SK-N-SH treated with all-trans-retinoic acid at 6 μM for 48 hours (cell line): ENCODE results near the gene CCDC88C.

ENCODE experiments used
- ISL1 ChIP-seq: fragments of 250-450 bp; sonication (Bioruptor Pico); IDR thresholded peaks from 2 replicates; pipeline ENCODE4 v2.1.2; 2022; ENCODE audit warnings: mild to moderate bottlenecking, moderate library complexity
- ZNF565 ChIP-seq: fragments of 450-650 bp; formaldehyde crosslinking; conservative IDR thresholded peaks from 2 replicates; pipeline ENCODE4 v1.5.0; 2020; ENCODE audit warnings: low read depth, mild to moderate bottlenecking, moderate library complexity
- ZNF8 ChIP-seq: fragments of 450-650 bp; formaldehyde crosslinking; IDR thresholded peaks from 2 replicates; pipeline ENCODE4 v1.5.0; 2020; ENCODE audit warnings: mild to moderate bottlenecking, moderate library complexity
- TF ChIP-seq, protein P1 (sequence below): fragments of 250-450 bp; sonication (Bioruptor Pico); IDR thresholded peaks from 2 replicates; pipeline ENCODE4 v1.8.0; 2020; ENCODE audit warnings: mild to moderate bottlenecking, moderate library complexity, borderline replicate concordance
- TF ChIP-seq, protein P2 (sequence below): fragments of 250-450 bp; sonication (Bioruptor Pico); IDR thresholded peaks from 2 replicates; pipeline ENCODE4 v1.5.1; 2020; ENCODE audit warnings: low read depth, mild to moderate bottlenecking, moderate library complexity

GRCh38 chr14:91348845-91349465, 68.7 kb downstream of the CCDC88C start:
- TF ChIP-seq ZNF8 (CRISPR knock-in tag) (no peak), ZNF565 (CRISPR knock-in tag) (no peak), ISL1 (CRISPR knock-in tag) (no peak)
- TF ChIP-seq, protein P1, sequence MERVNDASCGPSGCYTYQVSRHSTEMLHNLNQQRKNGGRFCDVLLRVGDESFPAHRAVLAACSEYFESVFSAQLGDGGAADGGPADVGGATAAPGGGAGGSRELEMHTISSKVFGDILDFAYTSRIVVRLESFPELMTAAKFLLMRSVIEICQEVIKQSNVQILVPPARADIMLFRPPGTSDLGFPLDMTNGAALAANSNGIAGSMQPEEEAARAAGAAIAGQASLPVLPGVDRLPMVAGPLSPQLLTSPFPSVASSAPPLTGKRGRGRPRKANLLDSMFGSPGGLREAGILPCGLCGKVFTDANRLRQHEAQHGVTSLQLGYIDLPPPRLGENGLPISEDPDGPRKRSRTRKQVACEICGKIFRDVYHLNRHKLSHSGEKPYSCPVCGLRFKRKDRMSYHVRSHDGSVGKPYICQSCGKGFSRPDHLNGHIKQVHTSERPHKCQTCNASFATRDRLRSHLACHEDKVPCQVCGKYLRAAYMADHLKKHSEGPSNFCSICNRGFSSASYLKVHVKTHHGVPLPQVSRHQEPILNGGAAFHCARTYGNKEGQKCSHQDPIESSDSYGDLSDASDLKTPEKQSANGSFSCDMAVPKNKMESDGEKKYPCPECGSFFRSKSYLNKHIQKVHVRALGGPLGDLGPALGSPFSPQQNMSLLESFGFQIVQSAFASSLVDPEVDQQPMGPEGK: no peak
- TF ChIP-seq, protein P2, sequence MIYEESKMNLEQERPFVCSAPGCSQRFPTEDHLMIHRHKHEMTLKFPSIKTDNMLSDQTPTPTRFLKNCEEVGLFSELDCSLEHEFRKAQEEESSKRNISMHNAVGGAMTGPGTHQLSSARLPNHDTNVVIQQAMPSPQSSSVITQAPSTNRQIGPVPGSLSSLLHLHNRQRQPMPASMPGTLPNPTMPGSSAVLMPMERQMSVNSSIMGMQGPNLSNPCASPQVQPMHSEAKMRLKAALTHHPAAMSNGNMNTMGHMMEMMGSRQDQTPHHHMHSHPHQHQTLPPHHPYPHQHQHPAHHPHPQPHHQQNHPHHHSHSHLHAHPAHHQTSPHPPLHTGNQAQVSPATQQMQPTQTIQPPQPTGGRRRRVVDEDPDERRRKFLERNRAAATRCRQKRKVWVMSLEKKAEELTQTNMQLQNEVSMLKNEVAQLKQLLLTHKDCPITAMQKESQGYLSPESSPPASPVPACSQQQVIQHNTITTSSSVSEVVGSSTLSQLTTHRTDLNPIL (CRISPR knock-in tag): no peak
